ENCODE results near the gene SH3PXD2A.
"Not testable (repeated sequence)": the region's sequence is repeated elsewhere in the genome, so short reads cannot be mapped to it uniquely, and the experiment has no call there.

The SH3PXD2A gene

DNA sequence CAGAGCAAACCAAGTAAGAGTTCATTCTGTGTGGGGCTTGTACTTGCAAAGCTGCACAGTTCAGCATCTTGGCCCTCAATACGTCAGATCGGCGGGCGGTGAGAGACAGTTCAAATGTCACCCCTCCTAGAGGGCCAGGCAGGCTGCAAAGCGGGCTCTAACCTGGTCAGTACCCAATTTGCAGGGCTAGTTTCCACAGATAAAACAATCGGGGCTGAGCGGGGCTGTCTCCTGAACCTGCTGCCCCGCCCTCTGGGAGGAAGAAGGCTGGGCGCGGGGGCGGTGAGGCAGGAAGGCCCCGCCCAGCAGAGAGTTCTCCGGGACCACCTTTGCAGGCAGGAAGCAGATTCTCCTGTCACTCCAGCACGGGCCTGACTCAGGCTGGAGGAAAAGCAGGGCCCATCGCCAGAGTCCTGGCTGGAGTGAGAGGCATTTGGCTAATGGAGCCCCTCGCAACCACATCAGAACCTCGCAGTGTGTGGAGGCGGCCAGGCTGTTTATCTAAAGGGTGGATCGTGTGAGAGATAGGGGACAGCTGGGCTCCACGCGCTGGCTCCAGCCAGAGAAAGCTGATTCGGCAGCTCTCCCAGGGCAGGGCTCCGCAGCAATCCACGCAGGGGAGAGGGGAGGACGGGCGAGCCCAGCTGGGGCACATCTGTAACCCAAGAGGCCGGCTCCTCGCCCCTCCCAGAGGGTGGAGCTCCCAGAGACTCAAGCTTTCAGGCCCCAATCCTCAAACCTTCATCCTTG, 83.1 kb downstream of the SH3PXD2A start:
- peak overlapping the region; percentile 31 for H3K4me3 ChIP-seq (ENCODE audit: low read depth, low read length)

DNA sequence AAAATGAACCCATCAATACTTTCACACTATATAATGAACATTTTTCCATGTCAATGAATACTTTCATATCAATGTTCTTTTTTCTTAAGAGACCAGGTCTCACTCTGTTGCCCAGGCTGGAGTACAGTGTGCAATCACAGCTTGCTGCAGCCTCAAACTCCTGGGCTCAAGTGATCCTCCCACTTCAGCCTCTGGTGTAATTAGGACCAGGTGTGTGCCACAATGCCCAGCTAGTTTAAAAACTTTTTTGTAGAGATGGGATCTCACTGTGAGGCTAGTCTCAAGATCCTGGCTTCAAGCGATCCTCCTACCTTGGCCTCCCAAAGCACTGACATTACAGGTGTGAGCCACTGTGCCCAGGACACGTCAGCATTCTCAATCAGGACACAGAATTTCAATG, 85.2 kb downstream of the SH3PXD2A start:
- no peak overlapping the region for H3K4me3 ChIP-seq (ENCODE audit: low read depth, low read length)

- H3K4me3 ChIP-seq (ENCODE audit: low read depth, low read length): no peak overlapping the region
Observed at GRCh38 chr10:103769176-103769575, 86.2 kb downstream of the SH3PXD2A start.

- H3K4me3 ChIP-seq (ENCODE audit: low read depth, low read length): no peak overlapping the region
Observed at GRCh38 chr10:103768345-103768744, 87.0 kb downstream of the SH3PXD2A start.

- no peak overlapping the region for H3K4me3 ChIP-seq (ENCODE audit: low read depth, low read length)
Observed at GRCh38 chr10:103767756-103768155, 87.6 kb downstream of the SH3PXD2A start.

DNA sequence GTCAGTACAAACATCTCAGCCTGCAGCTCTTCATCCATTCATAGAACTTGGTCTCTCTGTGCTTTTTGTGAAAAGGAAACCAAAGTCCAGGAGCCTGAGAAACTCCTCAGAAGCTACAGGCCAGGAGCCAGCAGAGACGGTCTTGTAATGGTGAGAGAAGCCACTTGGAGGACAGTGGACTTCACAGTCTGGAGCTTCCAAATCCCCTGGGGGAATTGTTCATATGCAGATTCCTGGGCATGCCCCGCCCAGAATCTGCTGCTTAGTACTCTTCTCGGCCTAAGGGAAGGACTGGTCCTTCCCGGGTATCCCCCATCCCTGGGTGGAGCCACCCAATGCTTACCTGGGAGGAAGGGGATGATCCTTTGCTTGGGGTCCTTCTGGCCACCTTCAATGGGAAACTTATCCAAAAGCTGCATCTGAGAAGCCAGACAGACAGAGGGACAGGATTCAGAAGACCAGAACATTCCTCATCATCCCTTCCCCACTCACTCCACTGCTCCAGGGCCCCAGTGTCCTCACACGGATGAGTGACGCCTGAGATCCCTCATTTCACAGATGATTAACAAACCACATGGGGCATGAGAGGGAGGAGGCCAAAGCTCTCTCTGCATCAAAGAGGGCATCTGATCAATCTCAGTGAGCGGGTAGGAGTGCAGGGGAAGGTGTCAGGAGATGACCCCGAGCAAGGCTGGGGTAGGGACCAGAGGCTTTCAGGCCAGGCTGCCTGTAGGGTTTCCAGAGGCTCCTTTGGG, 88.4 kb downstream of the SH3PXD2A start:
- no peak overlapping the region for H3K4me3 ChIP-seq (ENCODE audit: low read depth, low read length)

GRCh38 chr10:103765981-103766380, 89.4 kb downstream of the SH3PXD2A start:
- H3K4me3 ChIP-seq (ENCODE audit: low read depth, low read length): no peak overlapping the region

DNA sequence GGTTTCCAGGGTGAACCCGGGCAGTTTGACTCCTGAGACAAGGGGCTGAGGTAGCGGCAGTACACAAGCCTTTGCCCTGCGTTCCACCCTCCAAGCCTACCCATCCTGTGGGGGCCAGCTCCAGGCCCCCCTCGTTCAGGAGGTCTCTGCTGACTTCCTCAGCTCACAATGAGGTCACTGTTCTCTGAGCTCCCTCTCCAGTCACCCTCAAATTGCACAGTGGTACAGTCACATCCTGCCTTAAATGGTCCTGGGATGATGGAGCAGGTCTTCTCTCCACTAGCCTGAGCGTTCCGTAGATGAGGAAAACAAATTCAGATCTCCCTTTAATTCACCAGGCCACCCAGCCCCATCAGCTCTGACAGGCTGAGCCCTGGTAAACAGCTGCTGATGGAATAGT, 90.2 kb downstream of the SH3PXD2A start:
- no peak overlapping the region for H3K4me3 ChIP-seq (ENCODE audit: low read depth, low read length)

- H3K4me3 ChIP-seq (ENCODE audit: low read depth, low read length): no peak overlapping the region
Observed at GRCh38 chr10:103764296-103765088, 90.9 kb downstream of the SH3PXD2A start.

DNA sequence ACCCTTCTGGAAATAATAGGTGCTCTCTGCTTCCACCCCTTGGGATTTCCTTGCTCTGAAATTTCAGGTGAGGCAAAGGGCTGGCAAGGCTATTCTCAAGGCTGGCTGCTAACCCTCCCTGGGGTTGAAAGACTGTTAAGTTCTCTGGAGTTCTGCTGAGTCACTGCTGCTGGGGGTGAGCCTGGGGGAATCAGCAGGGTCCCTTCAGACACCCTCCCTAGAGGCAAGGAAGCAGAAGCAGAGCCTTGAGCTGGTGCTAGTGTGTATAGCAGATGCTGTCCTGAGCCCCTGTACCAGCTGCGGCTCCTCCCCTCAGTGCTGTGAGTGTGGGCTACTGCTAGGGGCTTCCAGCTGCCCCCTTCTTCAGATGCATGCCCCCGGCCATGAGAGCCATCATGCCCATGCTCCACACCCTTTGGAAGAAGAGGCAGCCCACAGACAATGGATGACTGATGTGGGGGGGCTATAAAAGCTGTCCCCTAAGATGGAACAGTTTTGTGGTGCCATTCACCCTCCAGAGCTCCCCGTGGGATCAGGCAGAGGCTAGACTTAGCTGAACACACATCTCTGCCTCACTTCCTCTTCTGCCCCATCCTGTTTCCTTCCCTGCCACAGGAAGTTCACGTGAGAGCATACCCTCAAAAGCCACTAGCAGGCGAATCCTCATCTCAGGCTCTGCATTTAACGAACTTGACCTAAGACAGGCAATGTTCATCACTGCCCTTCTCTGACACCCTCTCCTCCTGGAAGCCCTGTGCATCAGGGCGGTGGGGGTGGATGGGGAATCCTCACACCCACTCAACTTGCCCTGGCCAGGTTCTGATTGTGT, 91.8 kb downstream of the SH3PXD2A start:
- H3K4me3 ChIP-seq (ENCODE audit: low read depth, low read length): no peak overlapping the region

DNA sequence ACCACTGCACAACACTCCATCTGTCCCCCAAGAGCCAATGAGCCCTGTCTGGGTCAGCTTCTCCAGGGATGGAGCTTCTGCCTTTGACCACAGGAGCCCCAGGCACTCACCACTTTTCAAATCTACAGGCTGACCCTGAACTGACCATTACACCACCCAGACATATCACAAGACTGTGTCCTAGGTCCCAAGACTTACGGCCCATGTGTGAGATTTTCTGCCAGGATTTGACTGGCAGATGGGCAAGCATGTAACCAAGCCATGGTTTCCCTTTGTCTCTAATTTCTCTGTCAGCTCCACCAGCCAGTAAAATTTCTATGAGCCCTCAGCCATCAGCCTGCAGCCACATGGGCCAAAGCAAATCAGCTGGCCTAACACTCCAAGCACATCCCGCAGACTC, 92.5 kb downstream of the SH3PXD2A start:
- H3K4me3 ChIP-seq (ENCODE audit: low read depth, low read length): no peak overlapping the region

- no peak overlapping the region for H3K4me3 ChIP-seq (ENCODE audit: low read depth, low read length)
Observed at GRCh38 chr10:103762162-103762561, 93.2 kb downstream of the SH3PXD2A start.

GRCh38 chr10:103761075-103761920, 94.1 kb downstream of the SH3PXD2A start:
- H3K4me3 ChIP-seq (ENCODE audit: low read depth, low read length): no peak overlapping the region

- H3K4me3 ChIP-seq (ENCODE audit: low read depth, low read length): not testable (repeated sequence)
Observed at GRCh38 chr10:103760233-103760632, 95.1 kb downstream of the SH3PXD2A start.

- no peak overlapping the region for H3K4me3 ChIP-seq (ENCODE audit: low read depth, low read length)
Observed at GRCh38 chr10:103759100-103759781, 96.1 kb downstream of the SH3PXD2A start.

GRCh38 chr10:103758294-103758681, 97.1 kb downstream of the SH3PXD2A start:
- no peak overlapping the region for H3K4me3 ChIP-seq (ENCODE audit: low read depth, low read length)

GRCh38 chr10:103757531-103758293, 97.7 kb downstream of the SH3PXD2A start:
- H3K4me3 ChIP-seq (ENCODE audit: low read depth, low read length): no peak overlapping the region

- H3K4me3 ChIP-seq (ENCODE audit: low read depth, low read length): no peak overlapping the region
Observed at GRCh38 chr10:103756277-103756869, 99.0 kb downstream of the SH3PXD2A start.

Data from iPS-11a (cell line).